PC-3 (cell line): ENCODE data around the gene RANBP10.

Experiments
- CTCF ChIP-seq: fragments of 300-600 bp; sonication (generic); conservative IDR thresholded peaks from 2 replicates; pipeline ENCODE4 v1.5.1; 2017; ENCODE audit warnings: antibody characterized with exemption, low read depth, mild to moderate bottlenecking, low read length
- EZH2 ChIP-seq: fragments of 300-600 bp; sonication (generic); IDR thresholded peaks from one replicate; pipeline ENCODE4 v1.6.1; 2017; ENCODE audit warnings: antibody characterized with exemption, mild to moderate bottlenecking, low read length; ENCODE audit not compliant: unreplicated experiment

DNA sequence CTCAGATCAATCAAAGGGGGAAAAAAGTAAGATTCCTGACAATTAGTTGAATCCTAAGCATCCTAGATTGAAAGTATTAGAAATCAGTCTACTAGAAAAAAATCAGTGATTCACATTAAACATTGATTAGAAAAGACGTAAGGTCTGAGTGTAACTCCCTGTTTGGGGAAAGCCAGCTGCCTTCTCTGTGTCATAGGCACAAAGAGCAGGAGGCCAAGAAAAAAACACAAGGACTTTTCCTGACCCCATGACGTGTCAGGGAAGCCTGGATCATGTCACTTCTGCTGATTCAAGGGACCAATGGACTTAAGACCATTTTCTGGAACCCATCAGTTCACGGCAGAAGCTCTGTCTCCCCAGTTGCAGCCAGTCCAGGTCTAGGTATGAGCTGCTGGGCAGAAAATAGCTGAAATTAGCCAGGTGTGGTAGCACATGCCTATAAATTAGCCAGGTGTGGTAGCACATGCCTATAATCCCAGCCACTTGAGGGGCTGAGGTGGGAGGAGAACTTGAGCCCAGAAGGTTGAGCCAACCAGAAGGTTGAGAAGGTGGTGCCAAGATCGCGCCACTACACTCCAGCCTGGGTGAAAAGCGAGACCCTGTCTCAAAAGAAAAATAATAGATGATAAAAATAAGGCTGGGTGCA lies 35.9 kb downstream of the RANBP10 start:
- TF ChIP-seq EZH2 (no peak), CTCF (no peak)
